Sigmoid colon (tissue), 4 donors: ENCODE results near the gene CYP2W1.

Experiments used
- CTCF ChIP-seq, 4 experiments: fragments of 450-650 bp in 3 of 4; fragments of 200-600 bp in 1 of 4; IDR thresholded peaks; one replicate each; pipeline ENCODE4 v1.5.1; 2016 to 2019; ENCODE audit warnings: antibody characterized with exemption in 4 of 4, mild to moderate bottlenecking in 3 of 4, moderate library complexity in 2 of 4
- POLR2A ChIP-seq, 2 donors: fragments of 450-650 bp; IDR thresholded peaks; one replicate each; pipeline ENCODE4 v1.6.1; 2016; ENCODE audit warnings: antibody characterized with exemption in 2 of 2, mild to moderate bottlenecking in 2 of 2, moderate library complexity in 2 of 2
- POLR2AphosphoS5 ChIP-seq, 4 donors: sonication (generic); formaldehyde crosslinking; IDR thresholded peaks; one replicate each; pipeline ENCODE4 v1.6.1; 2017; ENCODE audit warnings: antibody characterized with exemption in 4 of 4

- TF ChIP-seq POLR2AphosphoS5 (IDR thresholded peaks at IDR 0.05), result no peak
- no peak for TF ChIP-seq CTCF (IDR thresholded peaks at IDR 0.05)
- no peak for TF ChIP-seq POLR2A (IDR thresholded peaks at IDR 0.05)
Observed at GRCh38 chr7:1012716-1013095, 29.7 kb downstream of the CYP2W1 start.
